Thoracic aorta (tissue), 2 donors: ENCODE measurements around the gene PLXDC2. TPM values are rescaled to one million over a fixed set of nuclear protein-coding genes. Genes with fewer than 3 reads are reported as not detected.
"Not testable (repeated sequence)": the region's sequence is repeated elsewhere in the genome, so short reads cannot be mapped to it uniquely, and the experiment has no call there.

Source experiments
- ATAC-seq: fragments of 150-250 bp; one replicate; pipeline ENCODE4 v1.8.0; 2017; ENCODE audit warnings: low read depth; ENCODE audit not compliant: insufficient number of reproducible peaks, low FRiP score
- DNase-seq: peaks from one replicate; pipeline ENCODE4 v3.0.0-alpha.2; 2020; ENCODE audit warnings: low spot score
- H3K27ac ChIP-seq, 2 donors: fragments of 200-600 bp; sonication (generic); 1 replicate in 1 of 2; 2 replicates in 1 of 2; pipeline ENCODE4 v1.5.1; 2016; ENCODE audit warnings: mild to moderate bottlenecking in 2 of 2, moderate library complexity in 2 of 2
- H3K27me3 ChIP-seq: fragments of 200-600 bp; sonication (generic); replicated peaks from 2 replicates; pipeline ENCODE4 v1.6.0; 2016; ENCODE audit warnings: mild to moderate bottlenecking; ENCODE audit not compliant: insufficient read depth
- H3K36me3 ChIP-seq: fragments of 200-600 bp; sonication (generic); one replicate; pipeline ENCODE4 v1.5.1; 2016
- H3K4me1 ChIP-seq, 2 donors: fragments of 200-600 bp; sonication (generic); 1 replicate in 1 of 2; 2 replicates in 1 of 2; pipeline versions ENCODE4 v1.5.1 to v1.6.0; 2016; ENCODE audit warnings: low read depth in 2 of 2, mild to moderate bottlenecking in 1 of 2; ENCODE audit not compliant: control insufficient read depth in 1 of 2
- H3K4me3 ChIP-seq: fragments of 200-600 bp; sonication (generic); 2 replicates; pipeline ENCODE4 v1.5.1; 2016; ENCODE audit warnings: mild to moderate bottlenecking
- H3K9me3 ChIP-seq: fragments of 200-600 bp; sonication (generic); 2 replicates; pipeline ENCODE4 v1.5.1; 2016
- total RNA-seq, 2 donors: library from RNA; depleted of rRNA; stranded (reverse); fragments of >200 nt; gene quantifications; one replicate each; pipeline versions ENCODE4 v1.1.0 to v1.2.3, GENCODE V29; 2016
- TF ChIP-seq, protein P1 (sequence below): fragments of 200-600 bp; sonication (generic); IDR thresholded peaks from one replicate; pipeline ENCODE4 v1.5.1; 2019; ENCODE audit warnings: antibody characterized with exemption

Gene PLXDC2
- total RNA-seq, 2 donors from 2014 or later: 105 to 155 TPM

DNA sequence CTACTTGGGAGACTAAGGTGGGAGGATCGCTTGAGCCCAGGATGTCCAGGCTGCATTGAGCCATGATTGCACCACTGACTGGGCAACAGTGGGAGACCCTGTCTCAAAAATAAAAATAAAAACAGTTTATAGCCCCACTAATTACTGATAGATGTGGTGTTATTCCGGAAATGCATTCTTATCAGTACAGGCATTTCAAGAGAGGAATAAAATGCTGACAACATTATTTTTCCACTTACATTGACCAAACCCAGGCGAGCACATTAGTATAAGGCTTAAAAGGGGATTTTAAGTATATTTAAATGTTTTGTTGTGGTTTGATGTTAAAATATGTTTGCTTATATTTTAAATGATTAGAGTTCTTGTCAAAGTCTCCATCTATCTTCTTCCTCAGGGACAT, 359.5 kb downstream of the PLXDC2 start:
- Histone ChIP-seq H3K9me3 (no peaks in the 10 kb centered on the region), H3K36me3 (no peaks in the 10 kb centered on the region), H3K27me3 (no peaks in the 10 kb centered on the region), H3K4me3 (no peak overlapping the region), H3K27ac (no peak overlapping the region), H3K4me1 (no peaks in the 10 kb centered on the region)
- ATAC-seq (no peak), DNase-seq (no peak)
- TF ChIP-seq, protein P1, sequence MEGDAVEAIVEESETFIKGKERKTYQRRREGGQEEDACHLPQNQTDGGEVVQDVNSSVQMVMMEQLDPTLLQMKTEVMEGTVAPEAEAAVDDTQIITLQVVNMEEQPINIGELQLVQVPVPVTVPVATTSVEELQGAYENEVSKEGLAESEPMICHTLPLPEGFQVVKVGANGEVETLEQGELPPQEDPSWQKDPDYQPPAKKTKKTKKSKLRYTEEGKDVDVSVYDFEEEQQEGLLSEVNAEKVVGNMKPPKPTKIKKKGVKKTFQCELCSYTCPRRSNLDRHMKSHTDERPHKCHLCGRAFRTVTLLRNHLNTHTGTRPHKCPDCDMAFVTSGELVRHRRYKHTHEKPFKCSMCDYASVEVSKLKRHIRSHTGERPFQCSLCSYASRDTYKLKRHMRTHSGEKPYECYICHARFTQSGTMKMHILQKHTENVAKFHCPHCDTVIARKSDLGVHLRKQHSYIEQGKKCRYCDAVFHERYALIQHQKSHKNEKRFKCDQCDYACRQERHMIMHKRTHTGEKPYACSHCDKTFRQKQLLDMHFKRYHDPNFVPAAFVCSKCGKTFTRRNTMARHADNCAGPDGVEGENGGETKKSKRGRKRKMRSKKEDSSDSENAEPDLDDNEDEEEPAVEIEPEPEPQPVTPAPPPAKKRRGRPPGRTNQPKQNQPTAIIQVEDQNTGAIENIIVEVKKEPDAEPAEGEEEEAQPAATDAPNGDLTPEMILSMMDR: no peak

DNA sequence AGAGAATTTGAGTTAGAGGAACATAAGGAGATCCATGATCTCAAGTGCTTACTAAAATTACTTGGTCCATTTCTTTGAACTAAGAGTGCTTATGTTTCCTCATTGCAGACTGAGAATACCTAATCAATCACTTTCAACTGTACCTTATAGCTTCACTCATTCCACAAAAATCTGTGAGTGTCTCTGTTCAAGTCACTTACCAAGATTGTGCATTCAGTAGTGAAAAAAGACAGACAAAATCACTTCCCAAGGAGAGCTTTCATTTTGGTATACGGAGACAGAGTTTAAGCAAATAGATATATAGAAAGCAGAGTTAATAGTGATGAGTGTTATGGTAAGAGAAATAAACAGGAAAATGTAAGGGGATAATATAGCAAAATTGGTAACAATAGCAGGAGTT, 364.5 kb downstream of the PLXDC2 start:
- ATAC-seq: no peak
- Histone ChIP-seq H3K27me3 (no peaks in the 10 kb centered on the region), H3K4me1 (no peaks in the 10 kb centered on the region), H3K27ac (no peak overlapping the region), H3K36me3 (no peaks in the 10 kb centered on the region), H3K9me3 (no peaks in the 10 kb centered on the region), H3K4me3 (no peak overlapping the region)
- TF ChIP-seq, protein P1: no peak
- DNase-seq: no peak

DNA sequence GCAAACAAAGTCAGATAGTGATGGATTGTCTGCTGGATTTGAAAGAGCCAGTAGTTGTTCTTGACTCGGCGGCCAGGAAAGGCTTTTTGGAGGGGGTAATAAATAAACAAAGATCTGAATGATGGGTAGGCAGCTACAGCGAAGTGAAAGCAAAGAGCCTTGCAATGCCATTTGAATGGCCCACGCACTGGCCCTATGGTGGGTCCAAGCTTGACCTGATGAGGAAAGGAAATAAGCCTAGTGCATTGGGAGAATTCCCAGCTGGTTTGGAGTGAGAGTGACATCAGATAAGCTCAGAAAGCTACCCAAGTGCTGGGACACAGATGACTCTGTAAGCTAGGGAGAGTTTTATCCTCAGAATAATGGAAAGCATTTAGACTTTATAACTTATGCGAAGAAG, 365.2 kb downstream of the PLXDC2 start:
- no peak overlapping the region for H3K4me3 ChIP-seq
- H3K9me3 ChIP-seq: no peaks in the 10 kb centered on the region
- H3K4me1 ChIP-seq: no peaks in the 10 kb centered on the region
- TF ChIP-seq, protein P1: no peak
- H3K36me3 ChIP-seq: no peaks in the 10 kb centered on the region
- H3K27ac ChIP-seq: no peak overlapping the region
- H3K27me3 ChIP-seq: no peaks in the 10 kb centered on the region
- ATAC-seq (no peak), DNase-seq (no peak)

DNA sequence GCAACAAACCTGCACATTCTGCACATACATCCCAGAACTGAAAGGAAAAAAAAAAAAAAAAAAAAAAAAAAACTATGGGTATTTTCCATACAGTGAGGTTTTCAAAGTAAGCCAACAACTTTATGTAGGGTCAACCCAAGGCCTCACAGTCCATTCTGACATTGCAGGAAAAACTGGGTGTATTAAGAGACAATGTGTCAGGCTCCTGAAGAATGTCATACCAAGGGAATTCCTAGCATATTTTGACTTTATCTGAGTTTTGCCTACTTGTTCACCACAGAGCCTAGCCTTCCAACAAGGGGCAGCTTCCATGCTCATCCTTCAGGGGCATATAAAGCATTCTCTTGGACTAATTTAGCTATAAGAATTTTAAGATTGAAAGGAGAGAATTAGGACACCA, 368.9 kb downstream of the PLXDC2 start:
- no peaks in the 10 kb centered on the region for H3K36me3 ChIP-seq
- H3K27ac ChIP-seq: no peak overlapping the region
- H3K4me3 ChIP-seq: no peak overlapping the region
- TF ChIP-seq, protein P1: no peak
- no peaks in the 10 kb centered on the region for H3K4me1 ChIP-seq
- H3K27me3 ChIP-seq: no peaks in the 10 kb centered on the region
- DNase-seq: no peak
- no peak for ATAC-seq
- no peaks in the 10 kb centered on the region for H3K9me3 ChIP-seq

DNA sequence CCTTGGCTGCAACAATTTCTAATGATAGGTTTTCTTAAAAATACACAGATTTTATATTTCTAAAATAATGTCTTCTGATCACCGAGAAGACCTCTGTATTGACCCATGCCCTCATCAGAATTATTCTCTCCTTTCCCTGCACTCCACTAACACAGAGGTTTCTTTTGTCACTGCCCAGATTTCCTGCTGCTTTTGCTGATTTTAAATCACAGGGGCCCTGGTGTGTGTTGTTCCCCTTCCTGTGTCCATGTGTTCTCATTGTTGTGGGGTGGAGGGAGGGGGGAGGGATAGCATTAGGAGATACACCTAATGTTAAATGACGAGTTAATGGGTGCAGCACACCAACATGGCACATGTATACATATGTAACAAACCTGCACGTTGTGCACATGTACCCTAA, 375.2 kb downstream of the PLXDC2 start:
- H3K4me1 ChIP-seq, ATAC-seq, H3K36me3 ChIP-seq, H3K9me3 ChIP-seq, DNase-seq, H3K4me3 ChIP-seq, H3K27ac ChIP-seq, H3K27me3 ChIP-seq: not testable (repeated sequence)

DNA sequence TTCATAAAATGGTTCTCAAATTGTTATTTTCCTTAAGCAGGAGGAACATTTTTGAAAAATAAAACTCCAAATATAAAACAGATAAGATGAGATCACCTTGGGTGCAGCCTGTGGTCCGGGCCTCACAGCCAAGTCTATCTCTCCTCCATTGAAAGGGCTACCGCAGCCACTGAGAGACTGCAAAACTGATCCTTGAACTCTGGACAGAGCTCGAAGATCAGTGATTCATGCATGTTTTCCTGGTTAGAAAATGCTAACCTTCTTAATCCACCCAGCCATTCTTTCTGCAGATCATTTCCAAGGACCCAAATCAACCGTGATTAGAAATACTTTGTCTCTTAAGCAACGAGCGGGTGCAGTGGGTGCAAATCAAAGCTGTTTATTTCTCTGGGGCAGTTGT, 378.8 kb downstream of the PLXDC2 start:
- Histone ChIP-seq H3K27me3 (no peaks in the 10 kb centered on the region), H3K36me3 (no peaks in the 10 kb centered on the region), H3K4me3 (no peak overlapping the region), H3K4me1 (no peaks in the 10 kb centered on the region), H3K9me3 (no peaks in the 10 kb centered on the region), H3K27ac (no peak overlapping the region)
- TF ChIP-seq, protein P1: no peak
- no peak for ATAC-seq
- DNase-seq: no peak
